Esophagus squamous epithelium (tissue), 4 donors: ENCODE data around the gene BCL2A1.

Experiments used
- CTCF ChIP-seq, 6 experiments: fragments of 450-650 bp in 4 of 6; fragments of 200-600 bp in 2 of 6; sonication (generic) in 2 of 6; IDR thresholded peaks; one replicate each; pipeline ENCODE4 v1.5.1; 2016 to 2019; ENCODE audit warnings: antibody characterized with exemption in 6 of 6, mild to moderate bottlenecking in 4 of 6, moderate library complexity in 4 of 6
- POLR2A ChIP-seq, 4 donors: fragments of 450-650 bp; IDR thresholded peaks; one replicate each; pipeline ENCODE4 v1.6.1; 2017; ENCODE audit warnings: antibody characterized with exemption in 4 of 4, mild to moderate bottlenecking in 4 of 4, moderate library complexity in 3 of 4

- no peak for TF ChIP-seq CTCF (IDR thresholded peaks at IDR 0.05)
- TF ChIP-seq POLR2A (IDR thresholded peaks at IDR 0.05), result no peak
Observed at GRCh38 chr15:79987969-79988368, 17.0 kb upstream of the BCL2A1 start.
